WTC11 (cell line): Measurements from ENCODE around the gene SHISAL1.

Source experiments
- ETV6 ChIP-seq: sonication (generic); formaldehyde crosslinking; IDR thresholded peaks from 2 replicates; pipeline ENCODE4 v1.8.1; 2022; ENCODE audit warnings: mild to moderate bottlenecking, missing genetic modification reagents
- GABPB1 ChIP-seq: sonication (generic); formaldehyde crosslinking; IDR thresholded peaks from 2 replicates; pipeline ENCODE4 v1.8.1; 2023; ENCODE audit warnings: mild to moderate bottlenecking, missing genetic modification reagents
- JUN ChIP-seq: sonication (generic); formaldehyde crosslinking; IDR thresholded peaks from 2 replicates; pipeline ENCODE4 v1.8.0; 2023; ENCODE audit warnings: mild to moderate bottlenecking, missing genetic modification reagents
- TF ChIP-seq, protein P1 (sequence below): sonication (generic); formaldehyde crosslinking; IDR thresholded peaks from 2 replicates; pipeline ENCODE4 v1.8.1; 2023; ENCODE audit warnings: mild to moderate bottlenecking, missing genetic modification reagents, borderline replicate concordance
- TF ChIP-seq, protein P2 (sequence below): sonication (generic); formaldehyde crosslinking; IDR thresholded peaks from 2 replicates; pipeline ENCODE4 v1.8.1; 2022; ENCODE audit warnings: mild to moderate bottlenecking, moderate library complexity, missing genetic modification reagents
- TF ChIP-seq, protein P3 (sequence below): fragments of 200-600 bp; IDR thresholded peaks from 2 replicates; pipeline ENCODE4 v1.8.0; 2022; ENCODE audit warnings: antibody characterized with exemption

DNA sequence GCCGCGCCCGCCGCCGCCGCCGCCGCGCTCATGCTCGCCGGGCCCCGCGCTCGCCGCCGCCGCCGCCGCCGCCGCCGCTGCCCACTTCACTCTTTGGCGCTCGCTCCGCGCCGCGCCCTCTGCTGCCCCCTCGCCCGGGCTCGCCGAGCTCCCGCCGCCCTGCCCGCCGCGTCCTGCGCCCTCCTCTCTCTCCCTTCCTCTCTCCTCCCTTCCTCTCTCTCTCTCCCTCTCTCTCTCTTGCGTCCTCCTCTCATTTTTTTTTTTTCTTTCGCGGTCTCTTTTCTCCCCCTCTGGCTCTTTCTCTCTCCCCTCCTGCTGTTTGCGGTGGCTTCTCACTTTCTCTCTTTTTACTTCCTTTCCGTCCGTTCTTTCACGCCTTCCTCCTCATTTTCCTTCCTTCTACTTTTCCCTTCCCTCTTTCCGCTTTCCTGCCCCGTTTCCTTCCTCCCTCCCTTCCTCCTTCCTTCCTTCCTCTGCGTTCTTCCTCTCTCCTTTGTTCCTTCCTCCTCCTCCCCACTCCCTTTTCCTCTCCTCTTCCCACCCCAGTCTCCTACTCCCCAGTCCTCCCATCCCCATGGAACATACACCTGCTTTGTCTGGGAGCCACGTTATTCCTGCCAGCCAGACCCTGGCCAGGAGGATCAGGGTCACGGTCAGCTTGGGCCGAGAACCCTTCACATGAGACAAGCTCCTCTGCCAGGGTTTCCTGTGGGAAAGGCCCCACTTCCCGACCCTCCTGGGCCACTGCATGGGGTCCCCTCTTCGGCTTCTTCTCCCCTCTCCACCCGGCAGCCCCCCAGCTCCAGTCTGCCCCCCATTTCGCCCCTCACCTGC is 19.3 kb upstream of the SHISAL1 start:
- TF ChIP-seq JUN (CRISPR knock-in tag) (no peak), ETV6 (CRISPR knock-in tag) (peak; percentile 94), GABPB1 (CRISPR knock-in tag) (no peak)
- TF ChIP-seq, protein P1, sequence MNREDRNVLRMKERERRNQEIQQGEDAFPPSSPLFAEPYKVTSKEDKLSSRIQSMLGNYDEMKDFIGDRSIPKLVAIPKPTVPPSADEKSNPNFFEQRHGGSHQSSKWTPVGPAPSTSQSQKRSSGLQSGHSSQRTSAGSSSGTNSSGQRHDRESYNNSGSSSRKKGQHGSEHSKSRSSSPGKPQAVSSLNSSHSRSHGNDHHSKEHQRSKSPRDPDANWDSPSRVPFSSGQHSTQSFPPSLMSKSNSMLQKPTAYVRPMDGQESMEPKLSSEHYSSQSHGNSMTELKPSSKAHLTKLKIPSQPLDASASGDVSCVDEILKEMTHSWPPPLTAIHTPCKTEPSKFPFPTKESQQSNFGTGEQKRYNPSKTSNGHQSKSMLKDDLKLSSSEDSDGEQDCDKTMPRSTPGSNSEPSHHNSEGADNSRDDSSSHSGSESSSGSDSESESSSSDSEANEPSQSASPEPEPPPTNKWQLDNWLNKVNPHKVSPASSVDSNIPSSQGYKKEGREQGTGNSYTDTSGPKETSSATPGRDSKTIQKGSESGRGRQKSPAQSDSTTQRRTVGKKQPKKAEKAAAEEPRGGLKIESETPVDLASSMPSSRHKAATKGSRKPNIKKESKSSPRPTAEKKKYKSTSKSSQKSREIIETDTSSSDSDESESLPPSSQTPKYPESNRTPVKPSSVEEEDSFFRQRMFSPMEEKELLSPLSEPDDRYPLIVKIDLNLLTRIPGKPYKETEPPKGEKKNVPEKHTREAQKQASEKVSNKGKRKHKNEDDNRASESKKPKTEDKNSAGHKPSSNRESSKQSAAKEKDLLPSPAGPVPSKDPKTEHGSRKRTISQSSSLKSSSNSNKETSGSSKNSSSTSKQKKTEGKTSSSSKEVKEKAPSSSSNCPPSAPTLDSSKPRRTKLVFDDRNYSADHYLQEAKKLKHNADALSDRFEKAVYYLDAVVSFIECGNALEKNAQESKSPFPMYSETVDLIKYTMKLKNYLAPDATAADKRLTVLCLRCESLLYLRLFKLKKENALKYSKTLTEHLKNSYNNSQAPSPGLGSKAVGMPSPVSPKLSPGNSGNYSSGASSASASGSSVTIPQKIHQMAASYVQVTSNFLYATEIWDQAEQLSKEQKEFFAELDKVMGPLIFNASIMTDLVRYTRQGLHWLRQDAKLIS (CRISPR knock-in tag), result no peak
- TF ChIP-seq, protein P2, sequence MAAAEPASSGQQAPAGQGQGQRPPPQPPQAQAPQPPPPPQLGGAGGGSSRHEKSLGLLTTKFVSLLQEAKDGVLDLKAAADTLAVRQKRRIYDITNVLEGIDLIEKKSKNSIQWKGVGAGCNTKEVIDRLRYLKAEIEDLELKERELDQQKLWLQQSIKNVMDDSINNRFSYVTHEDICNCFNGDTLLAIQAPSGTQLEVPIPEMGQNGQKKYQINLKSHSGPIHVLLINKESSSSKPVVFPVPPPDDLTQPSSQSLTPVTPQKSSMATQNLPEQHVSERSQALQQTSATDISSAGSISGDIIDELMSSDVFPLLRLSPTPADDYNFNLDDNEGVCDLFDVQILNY (CRISPR knock-in tag), result no peak
- TF ChIP-seq, protein P3, sequence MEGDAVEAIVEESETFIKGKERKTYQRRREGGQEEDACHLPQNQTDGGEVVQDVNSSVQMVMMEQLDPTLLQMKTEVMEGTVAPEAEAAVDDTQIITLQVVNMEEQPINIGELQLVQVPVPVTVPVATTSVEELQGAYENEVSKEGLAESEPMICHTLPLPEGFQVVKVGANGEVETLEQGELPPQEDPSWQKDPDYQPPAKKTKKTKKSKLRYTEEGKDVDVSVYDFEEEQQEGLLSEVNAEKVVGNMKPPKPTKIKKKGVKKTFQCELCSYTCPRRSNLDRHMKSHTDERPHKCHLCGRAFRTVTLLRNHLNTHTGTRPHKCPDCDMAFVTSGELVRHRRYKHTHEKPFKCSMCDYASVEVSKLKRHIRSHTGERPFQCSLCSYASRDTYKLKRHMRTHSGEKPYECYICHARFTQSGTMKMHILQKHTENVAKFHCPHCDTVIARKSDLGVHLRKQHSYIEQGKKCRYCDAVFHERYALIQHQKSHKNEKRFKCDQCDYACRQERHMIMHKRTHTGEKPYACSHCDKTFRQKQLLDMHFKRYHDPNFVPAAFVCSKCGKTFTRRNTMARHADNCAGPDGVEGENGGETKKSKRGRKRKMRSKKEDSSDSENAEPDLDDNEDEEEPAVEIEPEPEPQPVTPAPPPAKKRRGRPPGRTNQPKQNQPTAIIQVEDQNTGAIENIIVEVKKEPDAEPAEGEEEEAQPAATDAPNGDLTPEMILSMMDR, result no peak
